ENCODE measurements around the gene FAIM2. TPM values are rescaled to one million over a fixed set of nuclear protein-coding genes. Genes with fewer than 3 reads are reported as not detected.

Gene FAIM2
- polyA plus RNA-seq, 1 donor = 3.5 TPM

DNA sequence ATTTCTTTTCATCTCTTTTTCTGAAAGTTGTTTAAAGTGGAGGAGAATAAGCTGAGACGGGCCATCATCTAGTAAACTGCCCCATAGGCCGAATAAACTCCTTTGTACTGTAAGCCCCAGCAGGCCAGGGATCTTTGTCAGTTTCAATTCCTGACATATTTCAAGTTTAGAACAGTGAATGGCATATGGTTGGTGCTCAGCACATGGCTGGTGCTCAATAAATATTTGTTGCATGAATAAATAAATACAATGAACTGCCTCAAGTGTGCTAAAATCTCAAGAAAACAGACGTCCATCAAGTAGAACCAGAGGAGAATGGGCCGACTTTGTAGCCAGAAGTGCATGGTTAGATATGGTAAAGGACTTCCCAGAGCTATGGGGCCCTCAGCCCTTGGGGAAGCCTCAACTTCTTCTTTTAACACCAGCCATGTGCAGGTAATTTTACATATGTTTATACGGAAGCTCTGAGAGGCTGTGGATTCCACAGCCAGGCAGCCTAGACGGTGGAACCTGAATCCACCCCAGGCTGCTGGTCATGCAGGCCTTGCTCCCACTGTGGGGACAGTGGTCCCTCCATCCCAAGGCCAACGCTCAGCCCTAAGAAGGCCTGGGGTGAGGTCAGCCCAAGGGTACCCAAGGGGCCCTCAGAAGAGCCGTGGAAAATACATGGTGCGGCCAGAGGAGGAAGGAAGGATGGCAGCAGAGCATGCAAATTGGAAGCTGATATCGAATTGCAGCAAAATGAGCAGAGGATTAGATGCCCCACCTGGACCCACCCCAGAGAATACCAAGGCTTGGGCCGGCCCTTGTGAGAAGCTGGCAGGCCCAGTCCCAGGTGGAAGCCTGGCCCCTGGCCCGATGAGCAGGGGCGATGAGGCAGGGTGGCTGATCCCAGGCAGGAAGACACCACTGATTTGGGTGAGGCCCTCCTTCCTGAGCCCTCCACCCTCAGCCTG lies 38.1 kb upstream of the FAIM2 start:
- DNase-seq = no peak

DNA sequence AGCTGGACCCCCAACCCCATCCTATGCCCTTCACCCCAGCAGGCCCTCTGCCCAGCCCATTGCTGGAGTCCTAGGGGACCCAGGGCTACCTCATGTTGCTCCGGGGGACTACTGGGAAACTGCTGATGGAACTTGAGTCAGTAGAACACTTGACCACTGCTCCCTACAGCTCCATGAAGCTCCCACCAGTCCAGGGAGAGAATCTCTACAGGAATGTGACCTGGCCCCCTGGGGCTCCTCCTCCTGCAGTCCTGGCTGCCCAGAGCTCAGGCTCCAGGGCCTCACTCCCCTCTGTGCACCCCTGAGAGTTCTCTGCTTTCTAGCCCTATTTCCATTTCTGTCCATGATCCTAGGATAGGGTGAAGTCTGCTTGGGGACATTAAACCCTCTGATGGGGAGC lies 36.0 kb upstream of the FAIM2 start:
- DNase-seq = no peak

- DNase-seq = no peak
Measured at GRCh38 chr12:49939307-49939706, 35.6 kb upstream of the FAIM2 start.

DNA sequence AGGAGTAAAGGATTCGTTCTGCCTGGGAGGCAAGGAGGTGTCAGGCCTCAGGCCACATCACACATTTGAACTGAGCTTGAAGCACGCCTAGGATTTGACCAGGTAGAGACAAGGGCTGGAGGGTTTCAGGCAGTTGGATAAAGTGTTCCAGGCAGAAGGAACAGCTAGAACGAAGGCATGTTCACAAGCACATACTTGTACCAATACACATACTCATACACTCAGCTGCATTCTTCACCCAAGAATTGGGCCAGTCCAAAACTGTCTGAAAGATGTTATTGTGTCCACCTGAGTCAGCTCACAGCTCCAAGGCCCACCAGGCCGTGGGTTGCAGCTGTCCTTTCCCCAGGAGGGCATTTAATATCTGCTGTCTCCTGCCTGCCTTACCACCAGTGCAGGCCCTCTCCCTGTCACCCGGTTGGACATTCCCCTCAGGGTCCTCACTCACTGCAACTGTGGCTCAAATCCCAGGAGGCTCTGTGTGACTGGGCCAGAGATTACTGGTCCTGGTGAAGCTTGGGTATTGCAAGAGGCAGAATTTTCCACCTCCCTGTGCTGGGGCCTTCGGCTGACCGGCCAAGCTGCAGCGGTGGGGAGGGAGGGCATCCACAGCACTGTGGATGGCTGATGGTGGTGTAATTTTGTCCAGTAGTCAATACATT lies 34.1 kb upstream of the FAIM2 start:
- no peak for DNase-seq

DNA sequence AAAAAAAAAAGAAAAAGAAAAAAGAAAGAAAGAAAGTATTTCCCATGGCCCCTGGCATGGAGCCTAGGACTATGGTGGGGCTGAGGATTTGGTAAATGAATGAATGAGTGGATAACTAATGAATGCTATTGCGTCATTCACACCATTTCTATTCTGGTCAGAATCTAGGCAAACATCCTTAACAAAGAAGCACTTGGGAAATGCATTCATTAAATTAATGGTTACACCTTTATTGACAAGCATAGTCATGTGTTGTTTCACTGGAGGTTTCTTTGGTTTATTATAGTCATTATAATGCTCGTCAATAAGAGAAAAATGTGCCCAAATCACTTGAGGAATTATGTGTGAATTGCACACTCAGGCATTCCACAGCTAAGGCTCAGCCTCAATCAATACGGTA lies 33.2 kb upstream of the FAIM2 start:
- DNase-seq = no peak

DNA sequence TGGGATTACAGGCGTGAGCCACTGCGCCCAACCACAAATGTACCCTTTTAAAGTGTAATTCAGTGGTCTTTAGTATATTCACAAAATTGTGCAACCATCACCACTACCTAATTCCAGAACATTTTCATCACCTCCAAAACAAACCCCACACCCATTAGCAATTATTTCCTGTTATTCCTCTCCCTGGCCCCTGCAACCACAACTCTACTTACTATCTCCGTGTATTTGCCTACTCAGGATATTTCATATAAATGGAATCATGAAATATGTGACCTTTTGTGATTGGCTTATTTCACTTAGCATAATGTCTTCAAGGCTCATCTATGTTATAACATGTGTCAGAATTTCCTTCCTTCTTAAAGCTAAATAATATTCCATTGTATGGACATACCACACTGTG lies 30.8 kb upstream of the FAIM2 start:
- DNase-seq = no peak

DNA sequence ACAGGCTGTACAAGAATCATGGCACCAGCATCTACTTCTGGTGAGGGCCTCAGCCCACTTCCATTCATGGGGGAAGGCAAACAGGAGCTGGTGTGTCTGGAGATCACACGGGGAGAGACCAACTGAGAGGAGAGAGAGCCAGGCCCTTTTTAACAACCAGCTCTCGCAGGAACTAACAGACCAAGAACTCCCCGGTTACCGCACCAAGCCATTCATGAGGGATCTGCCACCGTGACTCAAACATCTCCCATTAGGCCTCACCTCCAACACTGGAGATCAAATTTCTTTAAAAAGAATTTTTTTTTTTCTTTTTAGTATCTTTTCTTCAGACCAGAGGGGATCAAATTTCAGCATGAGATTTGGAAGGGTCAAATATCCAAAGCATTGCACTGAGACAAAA lies 30.1 kb upstream of the FAIM2 start:
- no peak for DNase-seq

GRCh38 chr12:49932533-49933130 lies 28.9 kb upstream of the FAIM2 start:
- DNase-seq = peak; percentile 57

DNA sequence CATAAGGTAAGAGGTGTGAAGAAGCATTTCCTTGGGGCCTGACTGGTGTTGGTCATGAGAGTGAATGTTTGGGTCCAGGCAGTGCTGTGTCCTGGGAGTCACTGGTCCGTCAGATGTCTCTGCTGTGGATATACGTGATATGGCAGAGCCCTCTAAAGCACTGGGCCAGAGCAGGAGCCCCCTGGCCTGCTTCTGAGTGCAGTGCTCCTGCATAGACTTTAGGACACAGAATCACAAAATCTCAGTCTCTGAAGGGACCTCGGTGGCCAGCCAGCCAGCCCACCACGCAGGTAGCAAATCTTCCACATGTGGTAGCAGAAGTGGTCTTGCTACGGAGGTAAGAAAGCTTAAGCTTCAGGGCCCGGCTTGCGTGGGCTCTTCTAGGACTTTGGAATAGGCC lies 28.3 kb upstream of the FAIM2 start:
- DNase-seq = no peak

- no peak for DNase-seq
Measured at GRCh38 chr12:49930515-49931288, 27.0 kb upstream of the FAIM2 start.

DNA sequence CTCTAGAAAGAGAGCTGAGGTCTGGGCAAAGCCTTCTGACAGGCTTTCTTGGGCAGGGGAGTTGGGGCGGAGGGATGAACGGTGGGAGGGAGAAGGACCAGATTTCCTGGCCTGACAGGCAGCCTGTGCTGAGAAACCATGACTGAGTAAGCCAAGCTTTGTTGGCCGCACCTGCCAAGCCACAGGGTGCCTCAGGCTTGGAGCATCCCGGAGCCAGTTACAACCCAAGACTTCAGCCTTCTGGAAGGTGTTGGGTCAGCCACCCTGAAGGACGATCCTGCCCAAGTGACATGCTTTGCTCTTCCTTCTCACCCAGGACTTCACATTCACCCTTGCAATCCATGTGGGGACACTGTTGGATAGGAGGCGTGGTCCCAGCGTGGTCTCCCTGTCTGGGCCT lies 25.9 kb upstream of the FAIM2 start:
- DNase-seq = no peak

- no peak for DNase-seq
Measured at GRCh38 chr12:49928471-49928870, 24.8 kb upstream of the FAIM2 start.

- DNase-seq = no peak
Measured at GRCh38 chr12:49925433-49926204, 21.9 kb upstream of the FAIM2 start.

- no peak for DNase-seq
Measured at GRCh38 chr12:49924628-49925246, 21.0 kb upstream of the FAIM2 start.

GRCh38 chr12:49923880-49924556 lies 20.3 kb upstream of the FAIM2 start:
- DNase-seq = no peak

GRCh38 chr12:49923035-49923644 lies 19.4 kb upstream of the FAIM2 start:
- DNase-seq = no peak

GRCh38 chr12:49922349-49923034 lies 18.8 kb upstream of the FAIM2 start:
- no peak for DNase-seq

DNA sequence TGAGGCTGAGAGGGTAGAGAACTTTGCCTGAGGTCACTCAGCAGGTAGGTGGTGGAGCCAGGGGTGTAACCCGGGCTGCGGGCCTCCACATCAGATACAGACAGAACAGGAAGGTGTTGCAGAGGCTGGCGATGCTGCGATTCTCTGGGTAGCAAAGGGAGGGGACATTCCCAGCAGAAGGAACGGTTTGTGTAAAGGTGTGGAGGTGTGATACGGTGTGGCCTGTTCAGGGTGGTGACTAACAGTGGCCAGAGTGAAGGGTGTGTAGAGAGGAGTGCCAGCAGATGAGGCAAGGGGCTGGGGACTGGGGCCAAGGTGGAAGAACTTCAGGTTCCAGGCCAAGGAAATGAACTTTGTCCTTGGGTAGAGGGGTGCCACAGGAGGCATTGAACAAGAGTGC lies 18.2 kb upstream of the FAIM2 start:
- no peak for DNase-seq

GRCh38 chr12:49921299-49921698 lies 17.6 kb upstream of the FAIM2 start:
- DNase-seq = no peak
